HPDE6-E6E7 (cell line): ENCODE results near the gene SLC66A2.
"Not testable (repeated sequence)": the region's sequence is repeated elsewhere in the genome, so short reads cannot be mapped to it uniquely, and the experiment has no call there.

Experiments
- DNase-seq: peaks from one replicate; pipeline ENCODE4 v3.0.0; 2011; ENCODE audit warnings: missing footprints; ENCODE audit errors: extremely low spot score

SLC66A2 gene

DNA sequence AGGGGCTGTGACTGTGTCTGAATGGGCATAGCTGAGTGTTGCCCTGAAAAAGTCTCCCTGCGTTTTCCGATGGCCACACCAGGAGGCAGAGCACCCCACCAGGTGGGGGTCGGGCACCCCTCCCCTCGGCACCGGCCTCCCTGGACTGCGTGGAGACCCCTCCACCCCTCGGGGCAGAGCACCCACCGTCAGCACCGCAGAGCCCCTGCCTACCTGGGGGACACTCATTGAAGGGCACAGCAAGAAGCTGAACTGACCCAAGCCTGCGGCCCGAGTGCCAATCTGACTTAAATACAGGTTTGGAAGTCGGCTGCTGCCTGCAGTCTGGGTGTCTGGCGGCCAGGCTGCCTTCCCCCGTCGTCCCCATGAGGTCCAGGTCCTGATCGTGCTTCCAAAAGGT is 83.8 kb downstream of the SLC66A2 start:
- DNase-seq, result no peak

DNA sequence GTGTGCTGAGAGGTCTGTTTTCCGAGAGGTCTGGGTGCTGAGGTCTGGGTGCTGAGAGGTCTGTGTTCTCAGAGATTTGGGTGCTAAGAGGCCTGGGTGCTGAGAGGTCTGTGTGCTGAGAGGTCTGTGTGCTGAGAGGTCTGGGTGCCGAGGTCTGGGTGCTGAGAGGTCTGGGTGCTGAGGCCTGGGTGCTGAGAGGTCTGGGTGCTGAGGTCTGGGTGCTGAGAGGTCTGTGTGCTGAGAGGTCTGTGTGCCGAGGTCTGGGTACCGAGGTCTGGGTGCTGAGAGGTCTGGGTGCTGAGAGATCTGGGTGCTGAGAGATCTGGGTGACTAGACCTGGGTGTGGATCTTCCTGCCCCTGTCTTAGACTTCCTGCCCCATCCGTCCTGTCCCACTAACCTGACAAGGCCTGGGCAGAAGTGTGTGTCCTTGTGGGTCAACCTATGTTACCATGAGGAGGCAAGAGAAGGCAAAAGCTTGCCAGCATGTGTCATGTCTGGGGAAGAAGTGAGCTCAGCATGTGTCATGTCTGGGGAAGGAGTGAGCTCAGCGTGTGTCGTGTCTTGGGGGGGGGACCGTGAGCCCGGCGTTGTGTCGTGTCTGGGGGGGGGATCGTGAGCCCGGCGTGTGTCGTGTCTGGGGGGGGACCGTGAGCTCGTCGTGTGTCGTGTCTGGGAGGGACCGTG is 84.4 kb downstream of the SLC66A2 start:
- DNase-seq, result no peak

DNA sequence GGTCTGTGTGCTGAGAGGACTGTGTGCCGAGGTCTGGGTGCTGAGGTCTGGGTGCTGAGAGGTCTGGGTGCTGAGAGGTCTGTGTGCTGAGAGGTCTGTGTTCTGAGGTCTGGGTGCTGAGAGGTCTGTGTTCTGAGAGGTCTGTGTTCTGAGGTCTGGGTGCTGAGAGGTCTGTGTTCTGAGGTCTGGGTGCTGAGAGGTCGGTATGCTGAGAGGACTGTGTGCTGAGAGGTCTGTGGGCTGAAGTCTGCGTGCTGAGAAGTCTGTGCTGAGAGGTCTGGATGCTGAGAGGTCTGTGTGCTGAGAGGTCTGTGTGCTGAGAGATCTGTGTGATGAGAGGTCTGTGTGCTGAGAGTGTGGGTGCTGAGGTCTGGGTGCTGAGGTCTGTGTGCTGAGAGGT is 85.5 kb downstream of the SLC66A2 start:
- not testable (repeated sequence) for DNase-seq

DNA sequence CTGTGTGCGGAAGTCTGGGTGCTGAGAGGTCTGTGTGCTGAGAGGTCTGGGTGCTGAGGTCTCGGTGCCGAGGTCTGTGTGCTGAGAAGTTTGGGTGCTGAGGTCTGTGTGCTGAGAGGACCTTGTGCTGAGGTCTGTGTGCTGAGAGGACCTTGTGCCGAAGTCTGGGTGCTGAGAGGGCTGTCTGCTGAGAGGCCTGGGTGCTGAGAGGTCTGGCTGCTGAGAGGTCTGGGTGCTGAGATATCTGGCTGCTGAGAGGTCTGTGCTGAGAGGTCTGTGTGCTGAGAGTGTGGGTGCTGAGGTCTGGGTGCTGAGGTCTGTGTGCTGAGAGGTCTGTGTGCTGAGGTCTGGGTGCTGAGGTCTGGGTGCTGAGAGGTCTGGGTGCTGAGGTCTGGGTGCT is 86.5 kb downstream of the SLC66A2 start:
- not testable (repeated sequence) for DNase-seq

DNA sequence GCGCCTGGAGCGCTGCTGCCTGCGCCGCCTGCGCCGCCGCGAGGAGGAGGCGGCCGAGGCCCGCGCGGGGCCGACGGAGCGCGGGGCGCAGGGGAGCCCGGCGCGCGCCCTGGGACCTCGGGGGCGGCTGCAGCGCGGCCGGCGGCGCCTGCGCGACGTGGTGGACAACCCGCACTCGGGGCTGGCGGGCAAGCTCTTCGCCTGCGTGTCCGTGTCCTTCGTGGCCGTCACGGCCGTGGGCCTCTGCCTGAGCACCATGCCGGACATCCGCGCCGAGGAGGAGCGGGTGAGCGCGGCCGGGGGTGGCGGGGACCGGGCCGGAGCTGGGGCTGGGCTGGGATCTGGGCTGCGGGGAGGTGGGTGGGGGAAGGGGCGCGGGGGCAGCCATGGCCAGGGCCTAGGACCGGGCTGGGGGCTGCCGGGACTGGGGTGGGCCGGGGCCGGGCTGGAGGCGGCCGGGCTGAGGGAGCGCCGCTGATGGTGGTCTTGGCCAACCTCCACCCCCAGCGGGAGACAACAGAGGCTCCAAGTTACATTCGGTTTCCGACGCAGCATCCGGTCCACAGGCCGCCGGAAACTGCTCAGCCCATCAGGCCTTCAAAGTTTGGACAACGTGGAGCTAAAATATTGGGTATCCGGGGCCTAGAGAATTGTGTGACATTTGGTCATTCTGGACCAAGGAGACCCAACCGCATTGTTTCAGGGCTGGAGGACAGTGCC is 87.3 kb downstream of the SLC66A2 start:
- DNase-seq, result no peak

DNA sequence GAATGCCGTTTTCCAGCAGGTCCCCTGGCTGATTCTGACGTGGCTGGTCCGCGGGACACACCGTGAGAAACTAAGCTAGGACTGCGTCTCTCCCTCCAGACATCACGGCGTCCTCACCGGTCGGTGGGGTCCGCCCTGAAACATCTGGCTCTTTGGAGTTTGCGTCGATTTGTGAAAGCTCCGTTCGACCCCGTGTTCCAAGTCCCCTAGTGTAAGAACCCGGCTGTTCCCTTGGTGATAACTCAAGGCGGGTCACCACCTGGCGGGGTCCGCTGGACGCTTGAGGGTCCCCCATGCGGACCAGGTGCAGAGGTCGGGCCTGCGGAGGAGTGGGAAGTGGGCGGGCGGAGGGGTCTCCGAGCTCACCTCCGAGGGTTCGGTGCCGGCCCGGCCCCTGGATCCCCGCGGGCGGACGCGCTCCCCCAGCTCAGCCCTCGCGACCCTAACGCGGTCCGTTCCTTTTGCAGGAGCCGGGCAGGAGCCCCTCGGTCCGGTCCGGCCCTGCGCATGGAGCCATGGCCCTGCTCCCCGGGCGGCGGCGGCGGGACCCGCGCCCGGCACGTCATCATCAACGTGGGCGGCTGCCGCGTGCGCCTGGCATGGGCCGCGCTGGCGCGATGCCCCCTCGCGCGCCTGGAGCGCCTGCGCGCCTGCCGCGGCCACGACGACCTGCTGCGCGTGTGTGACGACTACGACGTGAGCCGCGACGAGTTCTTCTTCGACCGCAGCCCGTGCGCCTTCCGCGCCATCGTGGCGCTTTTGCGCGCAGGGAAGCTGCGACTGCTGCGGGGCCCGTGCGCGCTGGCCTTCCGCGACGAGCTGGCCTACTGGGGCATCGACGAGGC is 88.1 kb downstream of the SLC66A2 start:
- no peak for DNase-seq

DNA sequence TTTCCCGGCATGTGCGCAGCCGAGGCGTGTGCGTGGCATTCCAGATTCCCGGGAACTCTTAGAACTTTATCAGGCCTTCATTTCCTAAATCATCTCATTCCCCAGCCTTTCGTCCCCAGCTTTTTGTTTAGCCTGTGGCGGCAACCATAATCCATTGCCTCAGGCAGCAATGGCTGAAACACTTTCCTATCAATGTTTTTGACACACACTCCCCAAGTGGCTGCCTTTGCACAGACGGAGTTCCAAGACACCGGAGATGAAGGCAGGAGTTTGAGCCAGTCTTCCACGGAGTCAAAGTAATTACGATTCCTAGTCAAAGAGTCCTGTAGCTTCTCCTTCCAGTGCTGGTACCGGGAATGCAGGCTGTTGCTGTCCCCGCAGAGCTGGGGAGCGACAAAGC is 88.9 kb downstream of the SLC66A2 start:
- no peak for DNase-seq

DNA sequence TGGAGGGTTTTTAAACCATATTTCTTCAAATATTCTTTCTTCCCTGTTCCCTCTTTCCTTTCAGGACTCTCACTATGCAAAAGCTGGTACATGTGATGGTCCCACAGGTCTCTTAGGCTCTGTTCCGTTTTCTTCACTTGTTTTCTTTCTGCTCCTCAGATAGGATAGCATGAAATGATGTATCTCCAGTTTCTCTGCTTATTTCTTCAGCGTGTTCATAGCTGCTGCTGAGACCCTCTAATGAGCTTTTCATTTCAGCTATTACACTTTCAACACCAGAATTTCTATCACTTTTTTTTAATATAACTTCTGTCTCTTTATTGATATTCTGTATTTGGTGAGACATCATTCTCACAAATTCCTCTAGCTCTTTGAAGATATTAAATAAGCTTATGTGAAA is 89.8 kb downstream of the SLC66A2 start:
- DNase-seq, result no peak

DNA sequence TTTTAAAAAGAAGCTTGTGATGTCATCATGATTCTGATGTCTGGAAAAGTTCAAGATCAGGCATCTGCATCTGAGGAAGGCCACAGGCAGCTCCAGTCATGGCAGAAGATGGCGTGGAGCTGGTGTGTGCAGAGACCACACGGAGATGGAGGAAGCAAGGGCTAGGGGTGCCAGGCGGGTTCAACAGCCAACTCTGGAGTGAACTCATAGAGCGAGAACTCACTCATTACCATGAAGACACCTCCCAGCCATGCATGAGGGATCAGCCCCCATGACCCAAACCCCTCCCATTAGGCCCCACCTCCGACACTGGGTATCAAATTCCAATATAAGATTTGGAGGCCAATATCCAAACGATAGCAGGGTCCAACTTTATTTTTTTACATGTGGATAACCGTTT is 92.1 kb downstream of the SLC66A2 start:
- no peak for DNase-seq

DNA sequence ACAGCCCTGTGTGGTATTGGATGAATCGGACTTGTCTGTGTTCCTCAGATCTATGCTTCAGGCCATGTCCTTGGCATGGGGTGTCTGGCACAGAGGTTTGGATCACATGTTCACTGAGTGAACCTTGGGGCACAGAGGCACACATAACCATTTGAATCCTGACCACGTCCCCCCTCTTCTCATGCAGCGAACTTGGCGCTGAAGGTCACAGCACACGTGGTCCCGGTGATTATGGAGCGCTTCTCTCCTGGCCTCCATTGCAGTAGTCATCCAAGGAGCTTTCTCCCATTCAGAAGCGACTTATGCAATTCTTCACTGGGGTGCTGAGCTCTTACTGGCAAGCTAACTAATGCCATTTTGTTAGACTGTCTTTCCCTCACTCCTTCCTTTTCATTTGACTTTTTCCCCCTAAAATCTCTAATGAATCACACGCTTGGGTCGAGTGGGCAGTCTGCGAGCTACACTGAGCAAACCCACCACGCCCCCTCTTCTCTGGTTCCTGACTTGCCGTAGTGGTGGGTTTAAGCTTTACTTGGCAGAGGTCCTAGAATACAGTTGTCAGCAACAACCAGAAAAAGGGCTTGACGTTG is 94.3 kb downstream of the SLC66A2 start:
- DNase-seq, result no peak

DNA sequence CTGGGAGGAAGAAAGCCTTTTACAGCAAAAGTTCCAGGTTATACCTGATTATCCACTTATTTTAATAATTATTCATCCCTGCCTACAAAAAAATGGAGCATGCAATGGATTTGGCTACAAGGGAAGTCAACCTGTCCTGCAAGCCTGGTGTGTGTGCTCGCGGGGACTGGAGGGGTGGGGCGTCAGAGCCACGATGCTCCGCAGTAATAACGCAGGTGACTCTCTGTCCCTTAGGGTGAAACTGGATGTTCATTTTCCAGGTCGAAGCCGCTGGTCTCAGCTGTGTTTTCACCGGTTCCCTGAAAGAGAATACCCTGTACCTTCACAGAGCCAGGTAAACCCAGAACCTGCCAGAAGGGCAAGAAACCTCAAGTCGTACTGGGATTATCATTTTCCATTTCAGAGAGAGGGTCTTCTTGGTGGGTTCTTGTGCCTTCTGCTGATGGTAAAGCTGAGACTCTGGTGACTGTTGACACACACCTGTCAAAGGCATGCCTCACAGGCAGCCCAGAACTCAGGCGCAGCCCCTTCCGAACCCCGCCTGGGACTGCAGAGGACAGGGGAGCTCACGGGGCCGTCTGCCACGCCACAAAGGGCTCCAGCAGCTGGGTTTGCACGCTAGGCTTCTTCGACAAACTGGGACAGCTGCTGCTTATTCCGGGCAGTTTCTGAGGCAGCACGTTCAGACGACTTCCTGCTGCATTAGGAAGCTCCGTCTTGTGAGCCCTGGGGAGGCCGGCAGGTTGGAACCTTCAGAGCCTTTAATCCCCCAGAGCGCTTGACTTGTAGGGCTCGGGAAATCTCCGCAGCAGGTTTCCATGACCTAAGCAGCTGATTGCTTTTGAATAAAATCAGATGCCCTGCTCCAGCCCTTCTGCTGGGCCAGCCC is 95.1 kb downstream of the SLC66A2 start:
- DNase-seq, result no peak

DNA sequence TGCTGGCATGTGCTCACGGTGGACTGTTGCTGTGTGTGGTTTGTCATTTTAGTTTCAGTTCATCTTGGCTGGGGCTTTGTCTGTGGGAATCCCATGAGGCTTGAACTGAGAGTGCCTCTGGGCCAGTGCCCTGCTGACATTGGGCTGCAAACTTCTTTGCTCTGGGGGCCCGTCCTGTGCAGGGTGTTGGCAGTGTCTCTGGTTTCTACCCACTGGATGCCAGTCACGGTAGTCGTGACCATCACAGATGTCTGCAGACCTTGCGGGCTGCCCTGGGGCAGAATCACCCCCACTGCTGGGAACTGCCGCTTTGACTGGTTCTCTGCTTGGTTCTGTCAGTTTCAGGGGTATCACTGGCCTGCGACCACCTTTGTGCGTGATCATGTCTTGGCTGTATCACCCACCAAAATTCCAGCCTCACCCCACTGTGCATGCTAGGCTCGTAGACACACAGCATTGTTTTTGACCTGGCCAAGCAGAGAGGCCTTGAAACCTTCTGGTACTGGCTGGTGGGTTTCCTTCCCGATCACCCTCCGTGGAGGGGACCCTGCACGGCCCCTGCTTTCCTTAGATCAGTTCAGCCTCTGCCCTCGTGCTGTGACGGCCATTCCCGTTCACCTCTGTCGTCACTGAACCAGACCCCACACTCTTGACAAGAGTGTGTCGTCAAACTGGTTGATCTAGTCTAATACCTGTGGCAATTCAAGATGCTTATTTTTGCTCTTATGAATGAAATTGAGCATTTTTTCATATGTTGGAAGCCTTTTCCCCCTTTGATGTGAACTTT is 96.1 kb downstream of the SLC66A2 start:
- no peak for DNase-seq

DNA sequence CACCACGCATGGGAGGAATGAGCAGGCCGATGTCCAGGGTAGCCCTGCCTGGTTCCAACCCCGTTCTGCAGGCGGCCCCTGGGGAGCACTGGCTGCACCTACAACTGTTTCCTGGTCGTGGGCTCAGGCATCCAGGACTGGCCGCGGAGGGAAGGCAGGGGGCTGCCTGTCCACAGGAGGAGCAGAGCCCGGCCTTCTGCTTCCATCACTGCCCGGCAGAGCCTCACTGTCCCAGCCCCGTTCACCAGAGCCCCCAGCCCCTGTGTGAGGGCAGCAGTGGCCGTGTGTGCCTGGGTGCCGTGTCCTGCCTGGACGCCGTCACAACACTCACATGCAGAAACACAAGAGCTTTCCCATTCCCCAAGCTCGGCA is 97.5 kb downstream of the SLC66A2 start:
- DNase-seq, result no peak

DNA sequence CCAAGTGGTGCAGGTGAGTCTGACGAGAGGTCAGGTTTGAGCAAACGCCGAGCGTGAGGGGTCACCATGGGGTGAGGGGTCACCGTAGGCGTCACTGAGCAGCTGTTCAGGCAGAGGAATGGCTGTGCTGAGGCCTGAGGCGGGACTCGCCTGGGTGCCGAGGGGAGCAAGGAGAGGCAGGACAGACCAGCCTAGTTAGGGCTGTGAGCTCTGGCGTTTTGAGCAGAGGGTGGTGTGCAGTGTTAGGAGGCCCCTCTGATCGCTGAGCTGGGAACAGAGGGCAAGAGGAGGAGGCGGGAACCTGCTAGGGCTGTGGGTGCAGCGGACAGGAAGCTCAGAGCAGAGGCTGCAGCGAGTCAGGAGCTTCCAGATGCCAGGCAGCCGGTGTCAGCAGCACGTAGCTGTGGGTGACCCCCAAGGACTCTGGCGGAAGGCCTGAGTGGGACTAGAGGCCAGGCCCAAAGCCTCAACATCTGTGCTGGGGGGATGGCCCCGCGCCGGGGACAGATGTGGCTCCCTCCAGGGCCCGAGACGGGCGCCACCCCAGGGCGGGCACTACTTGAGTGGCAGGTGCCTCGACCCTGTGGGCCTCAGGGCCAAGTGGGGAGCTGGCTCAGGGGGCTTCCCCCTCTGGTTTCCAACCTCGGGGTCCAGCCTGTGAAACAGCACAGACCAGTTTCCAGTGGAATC is 98.0 kb downstream of the SLC66A2 start:
- DNase-seq, result no peak

DNA sequence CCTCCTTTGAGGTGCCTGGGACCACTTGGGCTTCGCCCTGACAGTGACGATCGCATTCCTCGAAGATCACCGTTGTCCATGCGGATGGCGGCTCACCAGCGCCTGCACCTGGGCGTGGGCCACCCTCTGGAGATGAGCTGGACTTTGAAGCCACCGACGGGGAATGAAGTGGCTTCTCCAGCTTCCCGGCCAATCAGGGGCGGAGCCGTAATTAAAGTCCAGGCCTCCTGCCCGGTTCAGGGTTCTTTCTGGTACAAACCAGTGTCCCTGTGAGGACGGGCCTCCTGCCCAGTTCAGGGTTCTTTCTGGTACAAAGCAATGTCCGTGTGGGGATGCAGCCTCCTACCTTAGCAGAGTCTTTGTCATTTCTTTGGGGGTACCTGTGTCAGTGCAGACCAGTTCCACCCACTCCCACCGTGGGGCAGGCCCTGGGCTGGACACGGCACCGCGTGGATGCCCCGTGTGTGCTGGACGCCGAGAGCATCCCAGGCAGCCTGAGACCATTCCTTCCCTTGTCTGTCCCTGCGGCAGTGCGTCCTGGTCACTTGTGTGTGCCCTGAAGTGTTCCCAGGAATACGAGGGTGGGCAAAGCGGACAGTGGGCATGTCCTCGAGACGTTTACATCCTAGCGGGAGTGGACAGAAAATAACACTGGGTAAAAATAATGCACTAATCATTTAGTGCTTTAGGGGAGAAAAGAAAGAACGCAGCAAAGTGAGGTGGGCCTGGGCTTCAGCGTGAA is 98.7 kb downstream of the SLC66A2 start:
- no peak for DNase-seq
